ENCODE data around the gene ENOX1. TPM values are rescaled to one million over a fixed set of nuclear protein-coding genes. Genes with fewer than 3 reads are reported as not detected.

Gene ENOX1
- total RNA-seq, 1 donor = 2.2 TPM

GRCh38 chr13:43669101-43669500, 117.7 kb downstream of the ENOX1 start:
- DNase-seq (ENCODE audit: low read depth) = no peak
- TF ChIP-seq CTCF (IDR thresholded peaks at IDR 0.05; ENCODE audit: insufficient read depth, low read depth, low read length) = no peak
- no peak overlapping the region for H3K4me3 ChIP-seq (ENCODE audit: low read depth, low read length)

GRCh38 chr13:43666403-43666802, 120.4 kb downstream of the ENOX1 start:
- H3K4me3 ChIP-seq (ENCODE audit: low read depth, low read length) = no peak overlapping the region
- TF ChIP-seq CTCF (IDR thresholded peaks at IDR 0.05; ENCODE audit: insufficient read depth, low read depth, low read length) = no peak
- no peak for DNase-seq (ENCODE audit: low read depth)

- no peak overlapping the region for H3K4me3 ChIP-seq (ENCODE audit: low read depth, low read length)
- TF ChIP-seq CTCF (IDR thresholded peaks at IDR 0.05; ENCODE audit: insufficient read depth, low read depth, low read length) = no peak
- no peak for DNase-seq (ENCODE audit: low read depth)
Measured at GRCh38 chr13:43665388-43665787, 121.4 kb downstream of the ENOX1 start.

GRCh38 chr13:43664700-43665191, 122.0 kb downstream of the ENOX1 start:
- peak; percentile 91 for DNase-seq (ENCODE audit: low read depth)
- H3K4me3 ChIP-seq (ENCODE audit: low read depth, low read length) = no peak overlapping the region
- TF ChIP-seq CTCF (IDR thresholded peaks at IDR 0.05; ENCODE audit: insufficient read depth, low read depth, low read length) = no peak

GRCh38 chr13:43663474-43664090, 123.2 kb downstream of the ENOX1 start:
- TF ChIP-seq CTCF (IDR thresholded peaks at IDR 0.05; ENCODE audit: insufficient read depth, low read depth, low read length) = no peak
- no peak overlapping the region for H3K4me3 ChIP-seq (ENCODE audit: low read depth, low read length)
- DNase-seq (ENCODE audit: low read depth) = no peak

GRCh38 chr13:43662976-43663375, 123.8 kb downstream of the ENOX1 start:
- DNase-seq (ENCODE audit: low read depth) = no peak
- no peak overlapping the region for H3K4me3 ChIP-seq (ENCODE audit: low read depth, low read length)
- no peak for TF ChIP-seq CTCF (IDR thresholded peaks at IDR 0.05; ENCODE audit: insufficient read depth, low read depth, low read length)
